ENCODE measurements around the gene NTM. TPM values are rescaled to one million over a fixed set of nuclear protein-coding genes. Genes with fewer than 3 reads are reported as not detected.

The NTM gene
- total and polyA plus RNA-seq, 2 experiments from 2014 or later: 2.2 to 4.9 TPM

DNA sequence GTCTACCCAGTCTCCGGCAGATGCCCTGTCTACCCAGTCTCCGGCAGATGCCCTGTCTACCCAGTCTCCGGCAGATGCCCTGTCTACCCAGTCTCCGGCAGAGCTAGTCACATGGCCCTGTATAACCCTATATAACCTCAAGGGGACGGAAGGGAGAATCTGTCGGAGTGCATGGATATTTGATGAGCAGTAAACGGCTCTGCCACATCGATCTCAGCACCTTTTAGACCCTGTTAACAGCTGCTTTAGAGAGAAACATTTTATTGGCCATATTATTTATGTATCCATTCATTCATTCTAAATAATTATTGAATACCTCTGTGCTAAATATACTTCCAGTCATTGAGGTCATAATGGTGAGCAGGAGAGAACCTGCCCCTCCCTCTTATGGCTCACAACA lies 228.9 kb downstream of the NTM start:
- H3K4me3 ChIP-seq: no peak overlapping the region
- H3K27me3 ChIP-seq: peaks cover 4% of the 10 kb centered on the region
- no peaks in the 10 kb centered on the region for H4K20me1 ChIP-seq (ENCODE audit: insufficient read depth, poor library complexity, severe bottlenecking)
- WGBS (ENCODE audit: low lambda C conversion rate, missing lambda C conversion rate): 85% methylated on average over 8 of the region's 8 CpGs
- no peaks in the 10 kb centered on the region for H3K36me3 ChIP-seq (replicated peaks; ENCODE audit: insufficient read depth, low read depth)
- peaks cover 15% of the 10 kb centered on the region for H3K4me1 ChIP-seq (ENCODE audit: insufficient read depth)
- TF ChIP-seq, protein P1, sequence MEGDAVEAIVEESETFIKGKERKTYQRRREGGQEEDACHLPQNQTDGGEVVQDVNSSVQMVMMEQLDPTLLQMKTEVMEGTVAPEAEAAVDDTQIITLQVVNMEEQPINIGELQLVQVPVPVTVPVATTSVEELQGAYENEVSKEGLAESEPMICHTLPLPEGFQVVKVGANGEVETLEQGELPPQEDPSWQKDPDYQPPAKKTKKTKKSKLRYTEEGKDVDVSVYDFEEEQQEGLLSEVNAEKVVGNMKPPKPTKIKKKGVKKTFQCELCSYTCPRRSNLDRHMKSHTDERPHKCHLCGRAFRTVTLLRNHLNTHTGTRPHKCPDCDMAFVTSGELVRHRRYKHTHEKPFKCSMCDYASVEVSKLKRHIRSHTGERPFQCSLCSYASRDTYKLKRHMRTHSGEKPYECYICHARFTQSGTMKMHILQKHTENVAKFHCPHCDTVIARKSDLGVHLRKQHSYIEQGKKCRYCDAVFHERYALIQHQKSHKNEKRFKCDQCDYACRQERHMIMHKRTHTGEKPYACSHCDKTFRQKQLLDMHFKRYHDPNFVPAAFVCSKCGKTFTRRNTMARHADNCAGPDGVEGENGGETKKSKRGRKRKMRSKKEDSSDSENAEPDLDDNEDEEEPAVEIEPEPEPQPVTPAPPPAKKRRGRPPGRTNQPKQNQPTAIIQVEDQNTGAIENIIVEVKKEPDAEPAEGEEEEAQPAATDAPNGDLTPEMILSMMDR (IDR thresholded peaks at IDR 0.05; ENCODE audit: poor library complexity): no peak
- TF ChIP-seq EZH2phosphoT487 (IDR thresholded peaks at IDR 0.05; ENCODE audit: low read depth, severe bottlenecking, unreplicated experiment) (no peak), EZH2 (IDR thresholded peaks at IDR 0.05; ENCODE audit: borderline replicate concordance) (no peak)
- H3K9me3 ChIP-seq (ENCODE audit: low read depth): no peaks in the 10 kb centered on the region
- H3K9me2 ChIP-seq (replicated peaks; ENCODE audit: insufficient read depth): no peaks in the 10 kb centered on the region
- H3K27ac ChIP-seq: no peak overlapping the region
- no peak for DNase-seq (ENCODE audit: low spot score)
- no peaks in the 10 kb centered on the region for H3K79me2 ChIP-seq
- no peak overlapping the region for H2AFZ ChIP-seq
- H3K4me2 ChIP-seq: no peak overlapping the region

DNA sequence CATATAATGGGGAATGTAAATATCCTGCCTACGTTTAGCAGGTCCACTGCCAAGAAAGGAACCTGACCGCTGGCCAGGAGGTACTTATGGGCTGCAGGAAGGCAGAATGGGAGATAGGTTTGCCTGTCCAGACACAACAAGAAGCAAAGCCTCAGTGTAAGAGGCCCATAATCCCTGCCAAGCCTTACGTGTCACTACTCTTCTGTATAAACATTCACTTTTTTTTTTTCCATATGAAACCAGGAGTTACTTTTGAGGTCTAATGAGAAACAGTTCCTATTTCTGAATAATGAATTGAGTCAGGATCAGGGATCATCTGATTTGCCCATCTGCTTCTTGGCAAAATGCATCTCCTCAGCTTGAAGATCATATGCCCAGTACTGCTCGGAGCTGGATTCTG lies 230.2 kb downstream of the NTM start:
- peaks cover under 1% of the 10 kb centered on the region for H3K27me3 ChIP-seq
- peak; percentile 66 for DNase-seq (ENCODE audit: low spot score)
- no peak overlapping the region for H3K27ac ChIP-seq
- TF ChIP-seq, protein P1 (IDR thresholded peaks at IDR 0.05; ENCODE audit: poor library complexity): no peak
- TF ChIP-seq EZH2phosphoT487 (IDR thresholded peaks at IDR 0.05; ENCODE audit: low read depth, severe bottlenecking, unreplicated experiment) (no peak), EZH2 (IDR thresholded peaks at IDR 0.05; ENCODE audit: borderline replicate concordance) (no peak)
- no peak overlapping the region for H3K4me3 ChIP-seq
- H3K9me3 ChIP-seq (ENCODE audit: low read depth): no peaks in the 10 kb centered on the region
- no peak overlapping the region for H3K4me2 ChIP-seq
- 57% methylated on average over 4 of the region's 4 CpGs for WGBS (ENCODE audit: low lambda C conversion rate, missing lambda C conversion rate)
- H3K79me2 ChIP-seq: no peaks in the 10 kb centered on the region
- H2AFZ ChIP-seq: no peak overlapping the region
- H3K9me2 ChIP-seq (replicated peaks; ENCODE audit: insufficient read depth): no peaks in the 10 kb centered on the region
- peaks cover 15% of the 10 kb centered on the region for H3K4me1 ChIP-seq (ENCODE audit: insufficient read depth)
- H3K36me3 ChIP-seq (replicated peaks; ENCODE audit: insufficient read depth, low read depth): no peaks in the 10 kb centered on the region
- no peaks in the 10 kb centered on the region for H4K20me1 ChIP-seq (ENCODE audit: insufficient read depth, poor library complexity, severe bottlenecking)

DNA sequence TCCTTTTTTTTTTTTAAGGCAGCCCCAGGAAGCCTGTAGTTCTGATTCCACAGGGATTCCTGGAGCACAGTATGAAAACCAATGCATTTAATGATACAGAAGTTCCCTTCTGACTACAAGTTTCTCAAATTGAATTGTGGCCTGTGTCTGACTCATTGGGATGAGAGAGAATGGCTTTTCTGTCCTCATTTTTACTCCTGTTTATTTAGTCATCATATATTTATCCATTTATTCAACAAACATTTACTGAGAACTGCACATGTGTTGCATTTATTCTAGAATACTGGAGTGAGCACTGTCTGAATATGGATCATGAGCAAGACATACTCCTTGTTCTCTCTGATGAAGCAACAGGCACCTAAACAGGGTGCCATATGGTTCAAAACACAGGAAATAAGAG lies 231.2 kb downstream of the NTM start:
- H3K4me2 ChIP-seq: no peak overlapping the region
- no peaks in the 10 kb centered on the region for H3K36me3 ChIP-seq (replicated peaks; ENCODE audit: insufficient read depth, low read depth)
- H3K27me3 ChIP-seq: no peaks in the 10 kb centered on the region
- no peak for TF ChIP-seq EZH2phosphoT487 (IDR thresholded peaks at IDR 0.05; ENCODE audit: low read depth, severe bottlenecking, unreplicated experiment)
- no peak for TF ChIP-seq EZH2 (IDR thresholded peaks at IDR 0.05; ENCODE audit: borderline replicate concordance)
- TF ChIP-seq, protein P1 (IDR thresholded peaks at IDR 0.05; ENCODE audit: poor library complexity): no peak
- H3K9me2 ChIP-seq (replicated peaks; ENCODE audit: insufficient read depth): no peaks in the 10 kb centered on the region
- DNase-seq (ENCODE audit: low spot score): no peak
- H3K4me1 ChIP-seq (ENCODE audit: insufficient read depth): peaks cover 15% of the 10 kb centered on the region
- no peaks in the 10 kb centered on the region for H3K79me2 ChIP-seq
- H3K4me3 ChIP-seq: no peak overlapping the region
- peak overlapping the region; percentile 60 for H3K27ac ChIP-seq
- no peaks in the 10 kb centered on the region for H4K20me1 ChIP-seq (ENCODE audit: insufficient read depth, poor library complexity, severe bottlenecking)
- no peak overlapping the region for H2AFZ ChIP-seq
- H3K9me3 ChIP-seq (ENCODE audit: low read depth): no peaks in the 10 kb centered on the region

DNA sequence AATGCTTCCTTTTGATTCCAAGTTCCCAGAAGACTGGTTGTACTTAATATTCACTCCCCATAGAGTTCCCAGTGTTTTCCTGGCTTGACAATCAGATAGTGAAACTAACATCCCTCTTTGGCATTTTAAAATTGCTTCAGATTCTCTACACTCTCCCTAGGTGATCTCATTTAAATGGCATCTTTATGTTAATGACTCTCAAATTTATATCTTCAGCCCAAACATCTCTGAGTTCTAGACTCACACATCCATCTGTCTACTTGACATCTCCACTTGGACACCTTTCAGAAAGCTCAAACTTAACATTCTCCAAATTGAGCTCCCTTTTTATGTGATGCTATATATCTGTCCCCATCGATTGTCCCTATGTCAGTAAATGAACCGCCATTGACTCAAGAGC lies 232.0 kb downstream of the NTM start:
- H3K27me3 ChIP-seq: no peaks in the 10 kb centered on the region
- WGBS (ENCODE audit: low lambda C conversion rate, missing lambda C conversion rate): 88% methylated on average over 2 of the region's 2 CpGs
- no peaks in the 10 kb centered on the region for H3K36me3 ChIP-seq (replicated peaks; ENCODE audit: insufficient read depth, low read depth)

More for the DNA sequence above, 232.0 kb downstream of the NTM start:
- Histone ChIP-seq H3K9me3 (ENCODE audit: low read depth) (no peaks in the 10 kb centered on the region), H4K20me1 (ENCODE audit: insufficient read depth, poor library complexity, severe bottlenecking) (no peaks in the 10 kb centered on the region), H3K4me1 (ENCODE audit: insufficient read depth) (peaks cover 15% of the 10 kb centered on the region), H3K4me3 (no peak overlapping the region), H2AFZ (no peak overlapping the region), H3K9me2 (replicated peaks; ENCODE audit: insufficient read depth) (no peaks in the 10 kb centered on the region), H3K4me2 (no peak overlapping the region), H3K27ac (no peak overlapping the region), H3K79me2 (no peaks in the 10 kb centered on the region)
- TF ChIP-seq EZH2phosphoT487 (IDR thresholded peaks at IDR 0.05; ENCODE audit: low read depth, severe bottlenecking, unreplicated experiment) (no peak), EZH2 (IDR thresholded peaks at IDR 0.05; ENCODE audit: borderline replicate concordance) (no peak)
- TF ChIP-seq, protein P1 (IDR thresholded peaks at IDR 0.05; ENCODE audit: poor library complexity): no peak
- DNase-seq (ENCODE audit: low spot score): no peak

Data from hepatocyte (in vitro differentiated cells).